ENCODE data around the gene GPATCH2. TPM values are rescaled to one million over a fixed set of nuclear protein-coding genes. Genes with fewer than 3 reads are reported as not detected.

Gene GPATCH2
- total RNA-seq, 1 donor from 2014 or later = 13.5 TPM

DNA sequence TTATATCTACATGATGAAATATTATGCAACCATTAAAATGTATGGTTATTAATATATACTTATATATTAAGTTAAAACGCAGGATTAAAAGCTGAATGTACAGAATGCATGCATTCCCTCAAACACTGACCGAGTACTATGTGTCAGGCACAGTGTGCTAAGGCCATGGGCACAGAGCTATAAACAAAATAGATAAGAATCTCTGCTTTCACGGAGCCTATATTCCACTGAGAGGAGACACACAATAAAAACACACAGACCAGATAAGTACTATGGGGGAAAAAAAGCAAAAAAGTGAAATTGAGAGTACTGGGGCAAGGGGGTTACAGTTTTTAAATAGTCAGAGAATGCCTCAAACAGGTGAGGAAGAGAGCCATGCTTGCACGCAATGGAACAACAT lies 62.7 kb downstream of the GPATCH2 start:
- Histone ChIP-seq H3K4me3 (no peak overlapping the region), H3K9me3 (no peaks in the 10 kb centered on the region), H3K27ac (no peak overlapping the region), H3K27me3 (no peaks in the 10 kb centered on the region), H3K36me3 (no peaks in the 10 kb centered on the region), H3K4me1 (no peaks in the 10 kb centered on the region)
- TF ChIP-seq POLR2A (IDR thresholded peaks at IDR 0.05) (no peak), POLR2AphosphoS5 (IDR thresholded peaks at IDR 0.05; ENCODE audit: insufficient read depth in 1 of 2, low read depth in 1 of 2) (no peak)
- TF ChIP-seq, protein P1, sequence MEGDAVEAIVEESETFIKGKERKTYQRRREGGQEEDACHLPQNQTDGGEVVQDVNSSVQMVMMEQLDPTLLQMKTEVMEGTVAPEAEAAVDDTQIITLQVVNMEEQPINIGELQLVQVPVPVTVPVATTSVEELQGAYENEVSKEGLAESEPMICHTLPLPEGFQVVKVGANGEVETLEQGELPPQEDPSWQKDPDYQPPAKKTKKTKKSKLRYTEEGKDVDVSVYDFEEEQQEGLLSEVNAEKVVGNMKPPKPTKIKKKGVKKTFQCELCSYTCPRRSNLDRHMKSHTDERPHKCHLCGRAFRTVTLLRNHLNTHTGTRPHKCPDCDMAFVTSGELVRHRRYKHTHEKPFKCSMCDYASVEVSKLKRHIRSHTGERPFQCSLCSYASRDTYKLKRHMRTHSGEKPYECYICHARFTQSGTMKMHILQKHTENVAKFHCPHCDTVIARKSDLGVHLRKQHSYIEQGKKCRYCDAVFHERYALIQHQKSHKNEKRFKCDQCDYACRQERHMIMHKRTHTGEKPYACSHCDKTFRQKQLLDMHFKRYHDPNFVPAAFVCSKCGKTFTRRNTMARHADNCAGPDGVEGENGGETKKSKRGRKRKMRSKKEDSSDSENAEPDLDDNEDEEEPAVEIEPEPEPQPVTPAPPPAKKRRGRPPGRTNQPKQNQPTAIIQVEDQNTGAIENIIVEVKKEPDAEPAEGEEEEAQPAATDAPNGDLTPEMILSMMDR (IDR thresholded peaks at IDR 0.05) = no peak
- no peak for DNase-seq (ENCODE audit: extremely low spot score in 2 of 2)
- intact Hi-C loops (cut with DNase I) = no loop called here

- intact Hi-C loops (cut with DNase I) = no loop called here
- no peak overlapping the region for H3K4me3 ChIP-seq
- no peaks in the 10 kb centered on the region for H3K27me3 ChIP-seq
- no peak for DNase-seq (ENCODE audit: extremely low spot score in 2 of 2)
- H3K36me3 ChIP-seq = no peaks in the 10 kb centered on the region
- TF ChIP-seq POLR2A (IDR thresholded peaks at IDR 0.05) = no peak
- no peak for TF ChIP-seq POLR2AphosphoS5 (IDR thresholded peaks at IDR 0.05; ENCODE audit: insufficient read depth in 1 of 2, low read depth in 1 of 2)
- TF ChIP-seq, protein P1 (IDR thresholded peaks at IDR 0.05) = no peak
- no peaks in the 10 kb centered on the region for H3K4me1 ChIP-seq
- H3K9me3 ChIP-seq = no peaks in the 10 kb centered on the region
- no peak overlapping the region for H3K27ac ChIP-seq
Measured at GRCh38 chr1:217564833-217565232, 66.1 kb downstream of the GPATCH2 start.

DNA sequence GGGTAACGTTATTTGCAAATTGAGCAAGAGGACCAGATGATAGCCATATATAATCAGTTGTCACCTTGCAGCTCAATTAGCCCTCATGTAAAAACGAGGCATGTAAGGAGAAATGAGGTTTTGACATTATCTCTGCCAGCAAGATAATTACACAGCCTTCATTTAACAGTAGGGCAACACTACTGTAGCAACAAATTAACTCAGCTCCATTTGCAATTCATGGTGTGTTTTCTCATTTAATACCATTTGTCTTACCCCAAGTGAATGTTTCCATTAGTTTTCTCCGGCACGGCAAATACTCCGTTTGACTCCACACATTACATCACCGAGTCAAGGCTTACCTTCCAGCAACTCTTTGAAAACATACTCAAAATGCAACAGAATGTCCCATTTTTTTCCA lies 66.7 kb downstream of the GPATCH2 start:
- TF ChIP-seq POLR2A (IDR thresholded peaks at IDR 0.05) (no peak), POLR2AphosphoS5 (IDR thresholded peaks at IDR 0.05; ENCODE audit: insufficient read depth in 1 of 2, low read depth in 1 of 2) (no peak)
- TF ChIP-seq, protein P1 (IDR thresholded peaks at IDR 0.05) = no peak
- intact Hi-C loops (cut with DNase I) = no loop called here

DNA sequence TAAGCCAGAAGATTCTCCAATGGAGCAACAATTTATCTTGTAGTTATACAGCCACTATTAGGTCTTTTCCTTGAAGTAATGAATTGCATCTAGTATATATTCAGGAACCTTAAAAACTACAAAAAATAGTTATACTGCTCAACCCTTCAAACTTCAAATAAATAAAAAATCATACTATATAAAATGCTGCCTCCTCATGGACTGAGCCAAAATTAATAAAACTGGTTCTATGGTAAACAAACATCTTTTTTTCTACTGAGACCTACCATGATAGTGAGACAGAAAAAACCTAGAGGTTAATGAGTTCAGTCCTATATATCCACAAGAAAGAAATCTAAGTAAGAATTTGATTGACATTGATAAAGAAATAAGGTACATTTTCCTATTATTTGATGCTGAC lies 67.7 kb downstream of the GPATCH2 start:
- no peak for DNase-seq (ENCODE audit: extremely low spot score in 2 of 2)
- intact Hi-C loops (cut with DNase I) = no loop called here
- no peak overlapping the region for H3K27ac ChIP-seq
- TF ChIP-seq, protein P1 (IDR thresholded peaks at IDR 0.05) = no peak
- TF ChIP-seq POLR2AphosphoS5 (IDR thresholded peaks at IDR 0.05; ENCODE audit: insufficient read depth in 1 of 2, low read depth in 1 of 2) (no peak), POLR2A (IDR thresholded peaks at IDR 0.05) (no peak)
- H3K9me3 ChIP-seq = no peaks in the 10 kb centered on the region
- no peaks in the 10 kb centered on the region for H3K4me1 ChIP-seq
- H3K4me3 ChIP-seq = no peak overlapping the region
- no peaks in the 10 kb centered on the region for H3K27me3 ChIP-seq
- no peaks in the 10 kb centered on the region for H3K36me3 ChIP-seq

More for the DNA sequence above, 66.7 kb downstream of the GPATCH2 start:
- H3K4me3 ChIP-seq = no peak overlapping the region
- no peak for DNase-seq (ENCODE audit: extremely low spot score in 2 of 2)
- no peaks in the 10 kb centered on the region for H3K4me1 ChIP-seq
- H3K27ac ChIP-seq = no peak overlapping the region
- H3K27me3 ChIP-seq = no peaks in the 10 kb centered on the region
- H3K36me3 ChIP-seq = no peaks in the 10 kb centered on the region
- no peaks in the 10 kb centered on the region for H3K9me3 ChIP-seq

- intact Hi-C loops (cut with DNase I) = no loop called here
- Histone ChIP-seq H3K27ac (no peak overlapping the region), H3K4me1 (no peaks in the 10 kb centered on the region), H3K4me3 (no peak overlapping the region), H3K36me3 (no peaks in the 10 kb centered on the region), H3K27me3 (no peaks in the 10 kb centered on the region), H3K9me3 (no peaks in the 10 kb centered on the region)
- no peak for DNase-seq (ENCODE audit: extremely low spot score in 2 of 2)
- TF ChIP-seq POLR2A (IDR thresholded peaks at IDR 0.05) (no peak), POLR2AphosphoS5 (IDR thresholded peaks at IDR 0.05; ENCODE audit: insufficient read depth in 1 of 2, low read depth in 1 of 2) (no peak)
- TF ChIP-seq, protein P1 (IDR thresholded peaks at IDR 0.05) = no peak
Measured at GRCh38 chr1:217562229-217562878, 68.5 kb downstream of the GPATCH2 start.
